LNCaP clone FGC (cell line): ENCODE results near the gene GNG7.
"Not testable (repeated sequence)": the region's sequence is repeated elsewhere in the genome, so short reads cannot be mapped to it uniquely, and the experiment has no call there.

Experiments
- DNase-seq: peaks from one replicate; pipeline ENCODE4 v3.0.0-alpha.2; 2011; ENCODE audit warnings: low read depth
- H3K4me3 ChIP-seq: 2 replicates; pipeline ENCODE4 v1.5.1; 2011; ENCODE audit warnings: mild to moderate bottlenecking, low read depth, low read length, control low read depth
- TF ChIP-seq, protein P1 (sequence below): IDR thresholded peaks from 2 replicates; pipeline ENCODE4 v1.5.1; 2012; ENCODE audit warnings: mild to moderate bottlenecking; ENCODE audit not compliant: control insufficient read depth, insufficient read depth; ENCODE audit errors: extremely low read depth

The GNG7 gene

DNA sequence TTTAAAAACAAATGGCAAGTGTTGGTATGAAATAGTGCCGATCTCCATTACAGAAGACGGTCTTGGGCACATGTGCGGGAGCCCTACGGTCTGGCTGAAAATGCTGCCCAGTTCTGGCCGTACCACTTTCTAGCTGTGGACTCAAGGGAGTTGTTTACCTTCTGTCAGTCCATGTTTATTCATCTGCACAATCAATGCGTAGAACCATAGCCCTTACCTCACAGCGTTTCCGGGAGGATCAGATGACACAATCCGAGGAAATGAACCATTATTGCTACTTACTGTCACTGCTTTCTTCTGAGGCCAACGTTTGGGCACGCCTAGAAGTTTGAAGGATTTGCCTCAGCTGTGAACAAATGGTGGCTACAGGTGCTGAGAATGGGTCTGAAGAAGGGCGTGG is 195.4 kb downstream of the GNG7 start:
- TF ChIP-seq, protein P1, sequence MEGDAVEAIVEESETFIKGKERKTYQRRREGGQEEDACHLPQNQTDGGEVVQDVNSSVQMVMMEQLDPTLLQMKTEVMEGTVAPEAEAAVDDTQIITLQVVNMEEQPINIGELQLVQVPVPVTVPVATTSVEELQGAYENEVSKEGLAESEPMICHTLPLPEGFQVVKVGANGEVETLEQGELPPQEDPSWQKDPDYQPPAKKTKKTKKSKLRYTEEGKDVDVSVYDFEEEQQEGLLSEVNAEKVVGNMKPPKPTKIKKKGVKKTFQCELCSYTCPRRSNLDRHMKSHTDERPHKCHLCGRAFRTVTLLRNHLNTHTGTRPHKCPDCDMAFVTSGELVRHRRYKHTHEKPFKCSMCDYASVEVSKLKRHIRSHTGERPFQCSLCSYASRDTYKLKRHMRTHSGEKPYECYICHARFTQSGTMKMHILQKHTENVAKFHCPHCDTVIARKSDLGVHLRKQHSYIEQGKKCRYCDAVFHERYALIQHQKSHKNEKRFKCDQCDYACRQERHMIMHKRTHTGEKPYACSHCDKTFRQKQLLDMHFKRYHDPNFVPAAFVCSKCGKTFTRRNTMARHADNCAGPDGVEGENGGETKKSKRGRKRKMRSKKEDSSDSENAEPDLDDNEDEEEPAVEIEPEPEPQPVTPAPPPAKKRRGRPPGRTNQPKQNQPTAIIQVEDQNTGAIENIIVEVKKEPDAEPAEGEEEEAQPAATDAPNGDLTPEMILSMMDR, result no peak
- no peak overlapping the region for H3K4me3 ChIP-seq
- DNase-seq, result peak; percentile 96

DNA sequence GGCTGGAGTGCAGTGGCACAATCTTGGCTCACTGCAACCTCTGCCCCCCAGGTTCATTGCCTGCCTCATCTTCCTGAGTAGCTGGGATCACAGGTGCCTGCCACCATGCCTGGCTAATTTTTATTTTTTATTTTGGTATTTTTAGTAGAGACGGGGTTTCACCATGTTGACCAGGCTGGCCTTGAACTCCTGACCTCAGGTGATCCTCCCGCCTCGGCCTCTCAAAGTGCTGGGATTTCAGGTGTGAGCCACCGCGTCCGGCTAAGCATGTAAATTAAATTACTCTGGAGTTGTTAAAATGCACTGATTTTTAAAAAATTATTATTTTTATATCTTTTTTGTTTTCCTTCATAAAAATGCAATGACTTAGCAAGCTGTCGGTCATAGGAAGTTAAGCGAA is 195.8 kb downstream of the GNG7 start:
- not testable (repeated sequence) for DNase-seq, H3K4me3 ChIP-seq

DNA sequence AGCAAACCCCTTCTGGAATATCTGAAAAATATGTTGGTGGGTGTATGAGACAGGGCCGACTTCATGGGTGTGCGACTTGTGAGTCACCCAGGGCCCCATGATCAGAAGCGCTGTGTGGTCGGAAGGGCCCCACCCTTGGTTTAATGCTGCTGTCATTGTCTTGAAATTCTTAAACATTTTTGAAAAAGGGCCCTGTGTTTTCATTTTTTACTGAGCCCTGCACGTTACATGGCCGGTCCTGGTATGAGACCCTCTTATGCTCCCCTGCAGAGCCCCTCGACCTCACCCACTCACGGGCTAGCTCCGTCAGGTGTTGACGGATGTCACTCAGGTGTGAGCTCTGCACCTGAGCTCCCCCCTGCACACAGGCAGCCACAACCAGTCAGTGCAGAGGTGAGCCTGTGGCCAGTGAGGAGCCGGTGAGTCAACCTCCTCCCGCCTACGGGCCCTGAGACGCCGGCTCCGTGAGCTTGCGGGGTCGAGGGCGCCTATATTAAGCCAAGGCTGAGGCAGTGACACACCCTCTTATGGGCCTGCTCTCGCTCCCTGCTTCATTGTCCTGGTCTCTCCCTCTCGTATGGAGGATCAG is 198.9 kb downstream of the GNG7 start:
- H3K4me3 ChIP-seq, result no peak overlapping the region
- no peak for DNase-seq
- TF ChIP-seq, protein P1, result no peak

DNA sequence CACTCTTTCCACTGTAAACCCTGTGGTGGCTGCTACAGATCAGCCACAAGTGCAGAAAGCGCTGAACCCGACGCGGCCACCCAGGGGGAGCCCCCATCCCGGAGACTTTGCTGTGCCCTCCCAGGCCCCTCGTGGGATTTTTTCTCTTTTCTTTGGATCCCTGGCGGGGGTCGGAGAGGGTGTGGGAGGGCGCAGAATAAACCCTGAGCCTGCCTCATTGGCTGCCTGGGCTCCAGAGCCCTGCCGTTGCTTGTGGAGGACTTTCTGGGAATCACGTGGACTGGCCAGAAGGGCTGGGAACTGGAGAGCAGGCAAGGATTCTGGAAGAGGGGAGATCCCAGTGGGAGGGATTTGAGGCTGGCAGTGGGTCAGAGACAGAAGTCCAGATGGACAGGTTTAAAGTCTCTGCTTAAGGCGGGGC is 201.6 kb downstream of the GNG7 start:
- no peak for DNase-seq
- no peak overlapping the region for H3K4me3 ChIP-seq
- TF ChIP-seq, protein P1, result no peak

DNA sequence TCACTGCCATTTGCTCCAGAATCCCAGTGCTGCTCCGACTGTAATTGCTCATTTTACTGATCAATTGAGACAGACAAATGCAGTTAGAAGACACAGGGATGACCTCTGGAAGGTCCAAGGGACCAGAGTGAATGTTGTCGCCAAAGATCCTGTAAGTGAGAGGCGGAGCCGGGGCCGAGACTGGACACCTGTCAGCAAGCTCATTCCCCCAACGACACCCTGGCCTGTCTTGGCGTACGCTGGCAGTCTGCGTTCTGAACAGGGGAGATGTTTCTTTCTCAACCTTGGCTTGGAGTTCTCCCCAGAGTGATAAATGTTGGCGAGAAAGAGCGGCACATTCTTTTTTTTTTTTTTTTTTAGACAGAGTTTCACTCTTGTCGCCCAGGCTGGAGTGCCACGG is 202.3 kb downstream of the GNG7 start:
- no peak for DNase-seq
- TF ChIP-seq, protein P1, result no peak
- no peak overlapping the region for H3K4me3 ChIP-seq

DNA sequence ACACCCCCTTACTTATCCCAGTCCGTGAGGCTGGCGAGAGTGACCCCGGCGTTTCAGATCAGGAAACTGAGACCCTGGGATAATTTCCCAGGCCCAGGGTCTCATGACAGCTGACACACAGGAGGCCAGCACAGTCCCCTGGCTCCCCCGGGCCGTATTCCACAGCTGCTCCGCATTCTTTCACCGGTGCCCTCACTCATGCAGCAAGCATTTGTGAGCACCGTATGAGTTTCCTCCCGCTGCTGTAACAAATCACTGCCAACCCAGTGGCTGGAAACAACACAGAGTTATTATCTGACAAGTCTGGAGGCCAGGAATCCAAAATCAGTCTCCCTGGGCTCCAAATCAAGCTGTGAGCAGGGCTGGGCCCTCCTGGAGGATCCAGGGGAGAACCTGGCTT is 205.3 kb downstream of the GNG7 start:
- DNase-seq, result no peak
- TF ChIP-seq, protein P1, result no peak
- H3K4me3 ChIP-seq, result no peak overlapping the region

DNA sequence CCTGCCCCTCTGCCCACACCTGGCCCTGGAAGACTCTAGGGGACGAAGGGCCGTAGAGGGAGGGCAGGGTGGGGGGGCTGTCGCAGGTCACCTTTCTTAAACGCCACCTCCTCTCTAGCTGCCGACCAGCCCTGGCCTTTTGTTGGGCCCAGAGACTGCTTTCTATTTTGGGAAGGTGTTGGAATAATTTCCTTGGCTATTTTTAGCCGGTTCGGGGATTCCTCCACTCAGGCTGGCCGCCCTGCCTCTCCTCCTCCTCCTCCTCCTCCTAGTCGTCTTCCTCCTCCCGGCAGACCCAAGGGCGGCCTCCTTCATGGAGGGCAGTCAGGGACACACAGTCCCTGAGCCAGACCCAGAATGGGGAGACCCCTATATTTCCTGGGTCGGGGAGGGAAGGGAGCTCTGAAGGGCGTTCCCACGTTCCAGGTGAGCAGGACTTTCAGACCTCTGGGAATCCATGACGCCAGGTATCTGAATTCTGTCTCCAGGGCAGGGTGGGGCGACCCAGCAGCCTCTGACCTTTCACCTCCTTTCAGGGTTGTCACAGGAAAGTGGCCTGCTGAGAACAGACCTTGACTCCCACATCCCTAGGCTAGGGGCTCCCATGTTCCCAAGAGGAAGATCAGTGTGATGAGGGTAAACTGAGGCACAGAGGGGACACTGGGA is 206.7 kb downstream of the GNG7 start:
- TF ChIP-seq, protein P1, result no peak
- peak overlapping the region; percentile 56 for H3K4me3 ChIP-seq
- no peak for DNase-seq
